ENCODE results near the gene UBE2E1.
"Not testable (repeated sequence)": the region's sequence is repeated elsewhere in the genome, so short reads cannot be mapped to it uniquely, and the experiment has no call there.

UBE2E1 gene

DNA sequence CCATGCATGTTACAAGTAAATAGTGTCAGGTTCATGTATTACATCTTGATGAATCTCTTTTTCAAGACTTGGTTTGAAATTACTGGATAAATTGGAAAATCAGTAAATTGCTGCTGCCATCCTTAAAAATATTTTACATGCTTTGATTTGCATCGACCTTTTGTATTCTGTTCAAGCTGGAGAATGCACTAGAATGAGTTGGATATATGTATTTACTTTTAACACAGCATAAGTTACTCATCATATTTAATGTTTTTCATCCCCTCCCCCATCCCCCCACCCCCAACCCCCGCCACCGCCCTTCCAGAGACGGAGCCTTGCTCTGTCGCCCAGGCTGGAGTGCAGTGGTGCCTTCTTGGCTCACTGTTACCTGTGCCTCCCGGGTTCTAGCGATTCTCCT, 16.8 kb downstream of the UBE2E1 start:
- no peak for DNase-seq

DNA sequence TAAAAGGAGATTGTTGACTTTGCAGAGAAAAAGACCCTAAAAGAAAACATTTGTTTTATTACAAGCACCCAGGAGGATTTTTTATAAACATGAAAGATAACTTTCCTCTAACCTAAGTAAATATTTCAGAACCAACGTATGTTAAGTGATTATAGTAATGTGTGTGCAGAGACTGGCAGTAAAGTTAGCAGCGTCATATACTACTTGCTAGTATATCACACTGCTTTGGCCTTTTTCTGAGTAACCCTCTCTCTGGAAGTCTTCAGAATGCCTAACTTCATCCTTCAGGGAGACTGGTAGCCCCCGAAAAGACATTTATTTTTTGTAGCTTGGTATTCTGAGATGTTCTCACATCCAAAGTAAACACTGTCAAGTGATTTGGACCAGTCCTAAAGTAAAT, 17.9 kb downstream of the UBE2E1 start:
- DNase-seq, result no peak

- no peak for DNase-seq
Measured at GRCh38 chr3:23824699-23825444, 19.1 kb downstream of the UBE2E1 start.

- DNase-seq, result no peak
Measured at GRCh38 chr3:23825802-23826201, 20.0 kb downstream of the UBE2E1 start.

DNA sequence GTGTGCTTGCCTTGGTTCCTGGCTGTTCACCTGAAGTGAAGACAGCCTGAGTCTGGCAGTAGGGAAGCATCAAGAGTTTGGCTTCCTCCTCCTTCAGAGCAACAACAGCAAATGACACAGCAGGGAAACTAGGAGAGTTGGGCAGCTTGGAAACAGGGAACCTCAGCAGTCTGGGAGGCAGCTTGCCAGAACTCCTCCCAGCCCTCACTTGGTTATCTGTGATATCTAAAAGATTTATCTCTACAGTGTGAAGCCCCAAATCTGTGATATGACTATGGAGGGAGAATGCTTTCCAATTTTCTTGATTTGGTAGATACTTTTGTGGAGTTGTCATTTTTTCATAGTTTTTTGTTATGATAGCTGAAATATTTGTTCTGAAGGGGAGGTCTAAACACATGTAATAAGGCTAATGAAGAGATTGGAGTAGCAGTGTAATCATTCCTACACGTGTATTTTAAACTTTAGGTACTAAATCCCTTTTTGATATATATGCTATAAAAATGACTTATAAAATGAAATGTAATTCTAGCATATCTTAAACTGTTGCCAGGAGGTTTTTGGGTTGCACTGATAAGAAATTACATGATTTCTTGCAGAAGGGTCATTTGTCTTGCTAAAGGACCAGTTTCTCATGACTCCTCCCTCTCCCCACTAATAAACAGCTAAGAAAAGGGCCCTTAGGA, 20.8 kb downstream of the UBE2E1 start:
- DNase-seq, result no peak

GRCh38 chr3:23829242-23829934, 23.6 kb downstream of the UBE2E1 start:
- no peak for DNase-seq

GRCh38 chr3:23830869-23831484, 25.2 kb downstream of the UBE2E1 start:
- DNase-seq, result no peak

- no peak for DNase-seq
Measured at GRCh38 chr3:23831517-23832394, 26.0 kb downstream of the UBE2E1 start.

- no peak for DNase-seq
Measured at GRCh38 chr3:23832523-23832922, 26.8 kb downstream of the UBE2E1 start.

DNA sequence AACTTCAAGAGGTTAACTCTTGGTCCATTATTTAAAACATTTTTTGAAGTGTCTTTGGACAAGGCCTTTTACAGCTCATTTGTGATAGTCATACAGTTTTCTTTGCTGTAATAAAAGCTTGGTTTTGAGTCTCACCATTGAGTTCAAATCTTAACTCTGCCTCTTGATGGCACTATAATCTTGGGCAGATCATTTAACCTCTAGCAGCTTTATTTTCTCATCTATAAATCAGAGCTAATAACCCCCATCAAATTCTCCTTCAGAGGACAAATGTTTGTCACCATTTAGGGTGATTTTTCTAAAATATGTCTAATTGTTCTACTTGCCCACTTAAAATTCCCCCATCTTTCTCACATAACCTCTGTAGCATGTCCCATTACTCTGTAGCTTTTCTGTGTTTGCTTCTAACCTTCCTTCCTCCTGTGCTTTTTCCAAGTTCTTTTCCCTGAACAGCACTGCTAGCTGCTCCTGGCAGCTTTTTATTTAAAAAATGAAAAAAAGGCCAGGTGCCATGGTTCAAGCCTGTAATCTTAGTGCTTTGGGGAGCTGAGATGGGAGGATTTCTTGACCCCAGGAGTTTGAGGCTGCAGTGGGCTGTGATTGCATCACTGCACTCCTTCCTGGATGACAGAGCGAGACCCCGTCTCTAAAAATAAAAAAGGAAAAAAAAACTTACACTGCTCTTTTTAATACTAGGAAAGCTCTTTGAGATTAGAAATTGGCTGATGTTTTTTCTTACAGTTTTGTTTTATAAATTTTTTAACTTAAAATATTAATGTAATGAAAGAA, 28.5 kb downstream of the UBE2E1 start:
- no peak for DNase-seq

- no peak for DNase-seq
Measured at GRCh38 chr3:23835087-23835486, 29.3 kb downstream of the UBE2E1 start.

GRCh38 chr3:23835802-23836201, 30.0 kb downstream of the UBE2E1 start:
- no peak for DNase-seq

GRCh38 chr3:23836536-23837230, 30.9 kb downstream of the UBE2E1 start:
- DNase-seq, result no peak

- no peak for DNase-seq
Measured at GRCh38 chr3:23837286-23837685, 31.5 kb downstream of the UBE2E1 start.

DNA sequence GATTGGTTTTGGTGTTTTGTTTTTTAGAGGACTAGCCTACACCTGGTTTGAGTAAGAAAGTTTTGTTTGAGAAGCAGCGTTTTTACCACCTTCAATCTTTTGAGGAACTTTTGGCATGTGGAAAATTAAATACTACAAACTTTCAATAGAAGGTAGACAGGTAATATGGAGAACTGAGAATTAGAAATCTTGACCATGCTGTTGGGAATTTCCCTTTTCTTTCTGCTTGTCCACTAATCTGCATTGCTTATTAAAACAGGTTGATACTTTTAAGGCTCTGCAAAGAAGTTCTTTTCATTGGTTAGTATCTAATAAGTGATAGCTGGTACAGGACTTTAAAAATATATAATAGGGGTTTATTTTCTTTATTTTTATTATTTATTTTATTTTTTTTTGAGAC, 31.9 kb downstream of the UBE2E1 start:
- DNase-seq, result no peak

- DNase-seq, result no peak
Measured at GRCh38 chr3:23840521-23840920, 34.8 kb downstream of the UBE2E1 start.

- DNase-seq, result no peak
Measured at GRCh38 chr3:23843869-23844268, 38.1 kb downstream of the UBE2E1 start.

DNA sequence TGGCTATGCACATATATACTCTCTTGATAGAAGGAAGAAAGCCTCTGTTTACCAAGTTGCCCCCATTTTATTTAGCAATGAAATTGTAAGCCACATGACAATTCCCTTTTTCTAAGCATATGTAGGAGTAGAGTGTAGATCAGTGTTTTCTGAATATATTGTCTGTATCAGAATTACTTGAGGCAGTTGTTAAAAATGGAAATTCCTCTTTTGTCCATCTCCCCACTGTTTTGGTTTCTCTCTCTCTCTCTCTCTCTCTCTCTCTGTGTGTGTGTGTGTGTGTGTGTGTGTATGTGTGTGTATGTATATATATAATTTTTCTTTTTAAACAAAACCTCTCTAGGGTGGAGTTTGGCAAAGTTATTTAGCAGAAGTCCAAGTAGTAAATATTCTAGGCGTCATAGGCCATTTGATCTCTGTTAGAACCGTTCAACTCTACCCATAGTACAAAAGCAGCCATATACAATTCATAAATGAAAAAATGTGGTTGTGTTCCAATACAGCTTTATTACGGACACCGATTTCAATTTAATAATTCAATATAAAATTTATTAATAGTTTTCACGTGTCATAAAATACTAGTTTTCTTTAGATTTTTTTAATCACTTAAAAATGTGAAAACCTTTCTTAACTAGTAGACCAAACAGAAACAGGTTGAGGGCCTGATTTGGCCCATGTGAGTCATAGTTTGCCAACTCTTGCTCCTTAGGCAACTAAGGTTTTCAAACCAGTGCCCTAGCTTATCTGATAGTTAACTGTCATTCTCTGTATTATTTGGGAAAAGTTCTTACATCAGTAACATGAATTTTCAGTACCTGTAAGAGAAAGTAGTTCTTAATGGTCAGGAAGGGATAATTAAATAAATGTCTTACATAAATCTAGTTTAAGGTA, 39.8 kb downstream of the UBE2E1 start:
- DNase-seq, result no peak

DNA sequence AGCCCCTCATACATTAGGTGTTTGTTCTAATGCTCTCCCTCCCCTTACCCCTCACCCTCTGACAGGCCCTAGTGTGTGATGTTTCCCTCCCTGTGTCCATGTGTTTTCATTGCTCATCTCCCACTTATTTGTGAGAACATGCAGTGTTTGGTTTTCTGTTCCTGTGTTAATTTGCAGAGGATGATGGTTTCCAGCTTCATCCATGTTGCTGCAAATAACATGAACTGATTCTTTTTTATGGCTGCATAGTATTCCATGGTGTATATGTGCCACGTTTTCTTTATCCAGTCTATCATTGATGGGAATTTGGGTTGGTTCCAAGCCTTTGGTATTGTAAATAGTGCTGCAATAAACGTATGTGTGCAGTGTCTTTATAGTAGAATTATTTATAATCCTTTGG, 43.7 kb downstream of the UBE2E1 start:
- not testable (repeated sequence) for DNase-seq

DNA sequence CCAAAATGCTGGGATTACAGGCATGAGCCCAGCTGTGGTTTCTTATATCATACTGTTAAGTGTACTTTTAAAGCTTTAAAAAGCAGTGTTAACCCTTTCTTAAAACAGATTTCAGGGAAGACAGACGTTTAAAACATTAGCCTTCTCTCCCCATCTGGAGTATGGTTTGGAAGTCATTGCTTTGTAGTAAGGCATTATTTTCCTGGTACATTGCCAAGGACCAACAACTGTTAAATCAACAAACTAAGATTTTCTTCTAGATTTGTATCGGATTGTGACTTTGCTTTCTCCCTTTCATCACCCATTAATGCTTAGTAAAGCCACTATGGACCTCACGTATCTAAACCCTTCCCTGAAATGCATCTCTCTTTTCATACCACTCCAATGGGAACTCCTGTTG, 50.5 kb downstream of the UBE2E1 start:
- DNase-seq, result no peak

Measured in cerebellar nuclear complex (tissue), 1 donor.